Measurements from ENCODE around the gene ORAI1. TPM values are rescaled to one million over a fixed set of nuclear protein-coding genes. Genes with fewer than 3 reads are reported as not detected.

Gene ORAI1
- polyA plus RNA-seq (2012; ENCODE audit: insufficient read depth, insufficient read length, low read depth), result 27.1 TPM

DNA sequence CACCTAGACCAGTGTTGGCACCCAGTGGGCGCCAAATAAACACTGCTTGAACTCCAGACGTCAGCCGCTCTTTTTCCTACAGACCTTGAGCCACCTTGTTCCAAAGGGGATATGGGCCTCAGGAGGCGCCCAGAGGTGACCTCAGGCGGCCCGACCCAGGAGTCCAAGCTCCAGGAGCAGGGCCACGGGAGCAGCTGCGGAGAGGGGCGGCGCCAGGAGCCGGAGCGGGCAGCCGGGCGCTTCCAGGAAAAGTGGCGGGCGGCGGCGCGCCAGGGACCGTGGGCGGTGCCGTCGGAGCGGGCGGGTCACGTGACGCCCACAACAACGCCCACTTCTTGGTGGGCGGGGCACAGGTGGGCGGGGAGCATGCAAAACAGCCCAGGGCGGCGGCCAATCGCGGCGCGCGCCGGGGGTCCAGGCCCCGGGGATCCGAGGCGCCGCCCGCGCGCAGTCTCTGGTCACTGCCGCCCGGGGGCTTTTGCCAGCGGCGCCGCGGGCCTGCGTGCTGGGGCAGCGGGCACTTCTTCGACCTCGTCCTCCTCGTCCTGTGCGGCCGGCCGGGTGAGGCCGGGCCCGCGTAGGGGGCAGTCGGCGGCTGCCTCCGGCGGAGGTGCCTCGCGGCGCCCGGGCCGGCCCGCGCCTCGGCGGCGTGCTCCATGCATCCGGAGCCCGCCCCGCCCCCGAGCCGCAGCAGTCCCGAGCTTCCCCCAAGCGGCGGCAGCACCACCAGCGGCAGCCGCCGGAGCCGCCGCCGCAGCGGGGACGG, at the start of gene ORAI1:
Gene ORAI1, plus strand, starts transcription at position 444 of the 766 bp plus-strand sequence.
- peak within 1 kb of the TSS; percentile 61 for H3K4me3 ChIP-seq (ENCODE audit: low read depth, low read length)
- no peak for TF ChIP-seq CTCF (IDR thresholded peaks at IDR 0.05; ENCODE audit: low read depth, low read length)
- H3K27me3 ChIP-seq, result no peaks in the 10 kb centered on the region
- DNase-seq, result peak; percentile 100
- H3K36me3 ChIP-seq, result peaks cover 6% of the 10 kb centered on the region; the same call in 1 of the 2 replicates
- no peaks in the 10 kb centered on the region for H3K9me3 ChIP-seq
- H3K4me1 ChIP-seq, result peaks cover 9% of the 10 kb centered on the region

- Histone ChIP-seq H3K9me3 (no peaks in the 10 kb centered on the region), H3K4me3 (ENCODE audit: low read depth, low read length) (no peak overlapping the region), H3K27me3 (no peaks in the 10 kb centered on the region), H3K4me1 (no peaks in the 10 kb centered on the region), H3K36me3 (peaks cover 19% of the 10 kb centered on the region)
- DNase-seq, result no peak
- no peak for TF ChIP-seq CTCF (IDR thresholded peaks at IDR 0.05; ENCODE audit: low read depth, low read length)
Observed at GRCh38 chr12:121576851-121577391, 49.4 kb upstream of the ORAI1 start.

DNA sequence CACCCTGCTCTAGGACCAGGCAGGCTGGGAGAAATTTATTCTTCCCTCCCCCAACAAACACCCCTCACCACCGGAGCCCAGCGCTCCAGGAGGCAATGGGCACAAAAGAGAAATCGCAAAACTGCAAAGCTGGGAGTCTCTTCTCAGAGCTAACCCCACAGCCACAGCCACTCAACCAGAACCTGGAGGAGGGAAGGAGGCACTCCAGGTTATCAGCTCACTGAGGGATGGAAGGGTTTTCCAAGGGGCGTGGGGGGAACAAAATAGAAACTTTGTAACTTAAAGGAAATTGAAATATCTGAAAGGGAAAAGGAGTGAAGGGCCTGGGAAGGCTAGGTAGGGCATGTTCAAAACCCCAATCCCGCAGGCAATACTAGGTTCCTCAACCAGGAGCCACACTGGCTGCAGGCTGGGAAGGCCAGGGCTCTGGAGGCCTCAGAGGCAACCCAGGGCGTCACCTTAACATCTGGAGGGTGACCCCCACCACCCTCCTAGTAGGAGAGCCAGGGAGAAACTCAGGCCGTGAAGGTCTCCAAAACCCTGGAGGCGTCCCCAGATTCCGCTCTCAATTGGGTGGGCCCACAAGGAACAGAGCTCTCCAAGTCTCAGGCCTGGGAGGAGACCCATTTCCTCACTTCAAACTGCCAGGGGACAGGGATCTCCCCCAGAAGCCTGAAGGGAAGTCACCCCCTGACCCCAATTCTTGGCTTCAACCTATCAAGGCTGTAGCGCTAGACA, 48.7 kb upstream of the ORAI1 start:
- H3K4me3 ChIP-seq (ENCODE audit: low read depth, low read length), result no peak overlapping the region
- H3K27me3 ChIP-seq, result no peaks in the 10 kb centered on the region
- H3K36me3 ChIP-seq, result peaks cover 18% of the 10 kb centered on the region
- peaks cover 3% of the 10 kb centered on the region for H3K4me1 ChIP-seq
- TF ChIP-seq CTCF (IDR thresholded peaks at IDR 0.05; ENCODE audit: low read depth, low read length), result no peak
- no peak for DNase-seq
- H3K9me3 ChIP-seq, result no peaks in the 10 kb centered on the region

GRCh38 chr12:121578230-121579189, 47.8 kb upstream of the ORAI1 start:
- H3K9me3 ChIP-seq, result no peaks in the 10 kb centered on the region
- peak overlapping the region; percentile 68 for H3K4me3 ChIP-seq (ENCODE audit: low read depth, low read length)
- TF ChIP-seq CTCF (IDR thresholded peaks at IDR 0.05; ENCODE audit: low read depth, low read length), result no peak
- DNase-seq, result no peak
- peaks cover 5% of the 10 kb centered on the region for H3K4me1 ChIP-seq
- peaks cover 18% of the 10 kb centered on the region for H3K36me3 ChIP-seq
- H3K27me3 ChIP-seq, result no peaks in the 10 kb centered on the region

DNA sequence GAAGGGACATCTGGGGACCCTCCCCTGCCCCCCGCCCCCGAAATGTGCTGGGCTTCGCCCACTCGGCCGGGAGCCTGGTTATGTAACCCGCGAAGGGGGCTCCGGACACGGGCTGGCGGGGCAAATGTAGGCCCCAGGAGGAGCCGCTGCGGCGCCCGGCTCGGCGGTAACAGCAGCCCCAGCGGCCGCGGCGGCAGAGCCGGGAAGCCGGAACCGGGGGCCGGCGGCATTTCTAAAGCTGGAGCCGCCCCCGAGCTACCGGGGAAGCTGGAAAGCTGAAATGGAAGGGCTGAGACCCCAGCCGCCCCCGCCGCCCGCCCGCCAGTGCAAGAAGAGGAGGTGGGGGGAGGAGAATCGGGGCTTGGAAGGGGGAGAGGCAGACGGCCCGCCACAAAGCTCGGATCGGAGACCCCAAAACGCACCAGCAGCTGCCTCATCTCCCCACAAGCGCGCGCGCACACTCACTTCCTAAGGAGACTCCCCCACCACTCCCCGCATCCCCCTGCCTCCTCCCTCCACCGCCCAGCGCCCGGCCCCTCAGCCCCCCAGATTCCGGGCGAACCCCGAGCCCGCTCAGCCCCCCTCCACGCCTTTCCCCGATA, 47.0 kb upstream of the ORAI1 start:
- Histone ChIP-seq H3K4me3 (ENCODE audit: low read depth, low read length) (peak overlapping the region; percentile 68), H3K9me3 (no peaks in the 10 kb centered on the region), H3K4me1 (peaks cover 5% of the 10 kb centered on the region), H3K36me3 (peaks cover 12% of the 10 kb centered on the region), H3K27me3 (no peaks in the 10 kb centered on the region)
- no peak for DNase-seq
- no peak for TF ChIP-seq CTCF (IDR thresholded peaks at IDR 0.05; ENCODE audit: low read depth, low read length)
